NT2/D1 (cell line): ENCODE measurements around the gene YIPF2.
A peak's percentile ranks its signal among the peaks of the same experiment; 100 is the strongest.

ENCODE experiments used
- DNase-seq: peaks from one replicate; pipeline ENCODE4 v3.0.0-alpha.2; 2011; ENCODE audit warnings: low read depth, low spot score
- H3K27me3 ChIP-seq: 2 replicates; pipeline ENCODE4 v1.6.0; 2011; ENCODE audit warnings: mild to moderate bottlenecking; ENCODE audit not compliant: insufficient read length, insufficient read depth
- H3K36me3 ChIP-seq: 2 replicates; pipeline ENCODE4 v1.6.1; 2011; ENCODE audit warnings: mild to moderate bottlenecking, low read length, mixed read lengths; ENCODE audit not compliant: insufficient read depth, insufficient read length
- H3K4me1 ChIP-seq: 2 replicates; pipeline ENCODE4 v1.5.1; 2011; ENCODE audit not compliant: insufficient read depth, insufficient read length
- H3K4me3 ChIP-seq: 2 replicates; pipeline ENCODE4 v1.5.1; 2011; ENCODE audit warnings: low read depth; ENCODE audit not compliant: insufficient read length
- H3K9ac ChIP-seq: 2 replicates; pipeline ENCODE4 v1.6.0; 2011; ENCODE audit warnings: low read depth; ENCODE audit not compliant: insufficient read length
- H3K9me3 ChIP-seq: 2 replicates; pipeline ENCODE4 v1.5.1; 2011; ENCODE audit warnings: mild to moderate bottlenecking, low read length; ENCODE audit not compliant: insufficient read depth
- SUZ12 ChIP-seq: IDR thresholded peaks from 2 replicates; pipeline ENCODE4 v1.6.1; 2011; ENCODE audit not compliant: insufficient read length, insufficient read depth; ENCODE audit errors: extremely low read depth
- YY1 ChIP-seq: IDR thresholded peaks from 2 replicates; pipeline ENCODE4 v1.6.1; 2011; ENCODE audit not compliant: insufficient read length, insufficient read depth
- ZNF274 ChIP-seq: IDR thresholded peaks from 2 replicates; pipeline ENCODE4 v1.6.1; 2011; ENCODE audit warnings: mild to moderate bottlenecking, low read depth, low read length

Gene YIPF2

DNA sequence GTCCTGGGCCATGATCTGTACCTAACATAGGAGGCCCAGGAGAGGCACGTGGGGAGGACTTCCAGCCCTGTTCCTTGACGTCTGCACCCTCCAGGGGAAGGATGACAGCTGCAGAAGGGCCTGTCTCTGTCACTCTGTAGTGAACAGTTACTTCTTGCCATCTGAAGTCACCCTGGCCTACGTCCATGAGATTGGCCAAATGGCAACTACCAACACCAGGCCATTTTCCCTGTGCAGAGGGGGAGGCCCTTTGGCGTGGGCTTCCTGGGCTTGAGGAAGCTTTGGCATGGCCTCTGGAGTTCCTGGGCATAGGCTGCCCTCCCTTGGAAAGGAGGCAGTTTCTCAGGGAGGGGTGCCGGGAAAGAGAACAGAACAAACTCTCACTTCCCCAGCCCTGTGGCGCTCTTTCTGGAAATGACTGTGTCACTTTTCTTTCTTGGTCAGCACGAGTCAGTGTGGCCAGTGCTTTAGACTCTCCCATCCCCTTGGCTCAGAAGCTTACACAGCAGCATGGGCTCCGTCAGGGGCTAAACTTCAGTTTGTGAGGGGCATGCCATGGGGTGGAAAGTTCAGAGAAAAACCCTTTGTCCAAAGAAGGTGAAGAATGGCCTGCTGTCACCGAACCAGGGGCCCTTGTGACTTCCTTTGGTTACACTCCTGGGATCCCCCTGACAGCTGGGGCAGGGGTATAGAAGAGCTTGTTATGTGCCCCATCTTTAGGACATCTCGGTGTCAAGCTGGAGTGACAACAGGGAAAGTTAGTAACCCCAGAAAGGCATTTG lies 51.8 kb downstream of the YIPF2 start:
- TF ChIP-seq SUZ12: no peak
- TF ChIP-seq ZNF274: no peak
- TF ChIP-seq YY1: no peak
- no peak overlapping the region for H3K9ac ChIP-seq
- no peak overlapping the region for H3K4me3 ChIP-seq
- peaks cover 20% of the 10 kb centered on the region for H3K4me1 ChIP-seq
- H3K9me3 ChIP-seq: no peaks in the 10 kb centered on the region
- no peaks in the 10 kb centered on the region for H3K27me3 ChIP-seq
- DNase-seq: no peak
- H3K36me3 ChIP-seq: peaks cover 31% of the 10 kb centered on the region

DNA sequence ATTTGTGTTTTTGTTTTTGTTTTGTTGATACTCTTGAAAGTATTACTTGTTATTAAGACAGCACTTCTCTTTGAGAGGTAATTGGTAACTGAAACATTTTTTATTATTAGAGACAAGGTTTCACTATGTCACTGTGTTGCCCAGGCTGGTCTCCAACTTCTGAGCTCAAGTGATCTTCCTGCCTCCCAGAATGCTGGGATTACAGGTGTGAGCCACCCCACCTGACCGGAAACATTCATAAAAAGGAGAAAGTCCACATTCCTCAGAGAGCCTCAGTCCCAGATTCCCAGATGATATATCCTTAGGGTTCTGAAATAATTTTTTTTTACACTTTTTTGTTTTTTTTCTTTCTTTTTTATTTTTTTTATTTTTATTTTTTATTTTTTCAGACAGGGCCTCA lies 54.4 kb downstream of the YIPF2 start:
- H3K4me1 ChIP-seq: peaks cover 7% of the 10 kb centered on the region
- peaks cover 24% of the 10 kb centered on the region for H3K36me3 ChIP-seq
- no peaks in the 10 kb centered on the region for H3K9me3 ChIP-seq
- H3K27me3 ChIP-seq: no peaks in the 10 kb centered on the region
- H3K9ac ChIP-seq: no peak overlapping the region
- H3K4me3 ChIP-seq: no peak overlapping the region
- no peak for DNase-seq
- TF ChIP-seq ZNF274 (no peak), SUZ12 (no peak), YY1 (no peak)

GRCh38 chr19:10872546-10873107 lies 55.8 kb downstream of the YIPF2 start:
- Histone ChIP-seq H3K9ac (peak overlapping the region; percentile 92), H3K4me3 (peak overlapping the region; percentile 82), H3K4me1 (peaks cover 7% of the 10 kb centered on the region), H3K36me3 (peaks cover 24% of the 10 kb centered on the region), H3K27me3 (no peaks in the 10 kb centered on the region), H3K9me3 (no peaks in the 10 kb centered on the region)
- no peak for DNase-seq
- TF ChIP-seq ZNF274 (no peak), YY1 (no peak), SUZ12 (no peak)
